ENCODE results near the gene MYH13. TPM values are rescaled to one million over a fixed set of nuclear protein-coding genes. Genes with fewer than 3 reads are reported as not detected.

The MYH13 gene
- polyA plus RNA-seq, 1 of the 3 experiments (the other 2 are of a cell fraction) = not detected

DNA sequence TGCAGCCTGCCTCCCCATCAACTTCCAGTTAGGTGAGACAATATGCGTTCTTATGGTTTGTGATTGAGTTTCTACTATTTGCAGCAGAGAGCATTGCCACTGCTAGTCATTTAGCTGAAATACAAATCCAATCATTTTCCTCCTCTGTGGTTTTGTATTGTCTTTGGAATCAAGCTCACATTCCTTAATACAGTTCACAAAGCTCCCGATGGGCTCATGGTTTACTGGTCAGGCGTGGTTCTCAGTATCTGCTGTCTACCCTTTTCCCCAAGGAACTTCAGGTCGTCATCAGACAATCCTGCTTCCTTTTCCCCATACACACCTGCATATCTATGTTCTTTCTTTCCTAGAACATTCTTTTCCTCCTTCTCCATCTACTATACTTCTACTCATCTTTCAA is 104.8 kb downstream of the MYH13 start:
- 3% methylated on average over 4 of the region's 4 CpGs for WGBS (ENCODE audit: low lambda C conversion rate)
- H3K27me3 ChIP-seq (ENCODE audit: insufficient read depth) = no peaks in the 10 kb centered on the region
- DNase-seq = no peak
- no peak overlapping the region for H2AFZ ChIP-seq (ENCODE audit: low read depth)
- H3K36me3 ChIP-seq (replicated peaks in 1 of 2; ENCODE audit: control insufficient read depth in 1 of 2, insufficient read depth in 2 of 2, low read length in 1 of 2) = no peaks in the 10 kb centered on the region
- no peaks in the 10 kb centered on the region for H3K79me2 ChIP-seq (ENCODE audit: insufficient read depth)
- ChIA-PET CTCF (interaction anchor here (1.0 to 1.2 kb wide), 2 partner anchors 16 to 39 kb away, joined by 3 read pairs; no protein-coding TSS in a partner anchor), POLR2A (no interaction called here)
- H4K20me1 ChIP-seq (ENCODE audit: insufficient read depth) = no peaks in the 10 kb centered on the region
- no peaks in the 10 kb centered on the region for H3K9me3 ChIP-seq
- TF ChIP-seq TEAD4 (IDR thresholded peaks at IDR 0.05; ENCODE audit: borderline replicate concordance, insufficient read depth) = no peak
- no peak overlapping the region for H3K4me3 ChIP-seq (ENCODE audit: low read depth in 2 of 2, low read length in 1 of 2)
- H3K4me1 ChIP-seq (ENCODE audit: control insufficient read depth in 1 of 2, insufficient read depth in 2 of 2, low read depth in 1 of 2, low read length in 1 of 2) = no peaks in the 10 kb centered on the region
- no peaks in the 10 kb centered on the region for H3F3A ChIP-seq (replicated peaks; ENCODE audit: insufficient read depth)
- H3K4me2 ChIP-seq = no peak overlapping the region
- no peak overlapping the region for H3K27ac ChIP-seq (ENCODE audit: low read depth in 2 of 2, low read length in 1 of 2)
- H3K9me2 ChIP-seq = no peaks in the 10 kb centered on the region
- no peak overlapping the region for H3K9ac ChIP-seq

DNA sequence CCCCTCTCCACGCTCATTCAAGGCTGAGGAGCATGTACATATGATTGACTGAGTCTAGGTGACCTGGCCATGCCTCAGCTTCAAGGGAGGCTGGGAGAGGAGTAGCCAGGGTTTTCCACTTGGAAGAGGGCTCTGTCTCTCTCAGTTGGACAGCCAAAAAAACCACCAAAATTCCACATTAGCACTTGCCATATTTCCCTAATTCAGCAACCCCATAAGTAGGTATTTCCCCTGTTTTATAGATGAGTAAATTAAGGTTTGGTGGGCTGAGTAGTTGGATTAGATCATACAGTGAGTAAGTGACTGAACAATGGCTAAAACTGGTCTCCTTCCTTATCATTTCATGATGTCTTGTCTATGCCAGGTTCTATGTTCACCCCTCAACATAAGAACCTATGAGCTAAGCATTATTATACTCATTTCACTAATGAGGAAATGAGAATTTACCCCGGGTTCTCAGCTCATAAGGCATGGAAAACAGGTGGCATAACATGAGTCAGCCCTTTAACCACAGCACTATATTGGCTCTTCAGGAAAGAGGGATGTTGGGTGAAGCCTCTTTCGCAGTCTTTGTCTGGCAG is 106.4 kb downstream of the MYH13 start:
- no peak for DNase-seq
- Histone ChIP-seq H3K4me1 (ENCODE audit: control insufficient read depth in 1 of 2, insufficient read depth in 2 of 2, low read depth in 1 of 2, low read length in 1 of 2) (no peaks in the 10 kb centered on the region), H3K4me2 (no peak overlapping the region), H4K20me1 (ENCODE audit: insufficient read depth) (no peaks in the 10 kb centered on the region), H3K9ac (no peak overlapping the region), H3K4me3 (ENCODE audit: low read depth in 2 of 2, low read length in 1 of 2) (no peak overlapping the region), H2AFZ (ENCODE audit: low read depth) (no peak overlapping the region), H3K9me3 (no peaks in the 10 kb centered on the region), H3K79me2 (ENCODE audit: insufficient read depth) (no peaks in the 10 kb centered on the region), H3K27me3 (ENCODE audit: insufficient read depth) (no peaks in the 10 kb centered on the region), H3K27ac (ENCODE audit: low read depth in 2 of 2, low read length in 1 of 2) (no peak overlapping the region), H3K9me2 (no peaks in the 10 kb centered on the region), H3K36me3 (replicated peaks in 1 of 2; ENCODE audit: control insufficient read depth in 1 of 2, insufficient read depth in 2 of 2, low read length in 1 of 2) (no peaks in the 10 kb centered on the region), H3F3A (replicated peaks; ENCODE audit: insufficient read depth) (no peaks in the 10 kb centered on the region)
- TF ChIP-seq EZH2phosphoT487 (IDR thresholded peaks at IDR 0.05; ENCODE audit: borderline replicate concordance, low read depth) (no peak), FOXM1 (IDR thresholded peaks at IDR 0.05; ENCODE audit: low read depth) (no peak), RFX5 (IDR thresholded peaks at IDR 0.05; ENCODE audit: low read length) (no peak), MEF2A (IDR thresholded peaks at IDR 0.05; ENCODE audit: borderline replicate concordance, low read depth) (no peak), TAF1 (IDR thresholded peaks at IDR 0.05; ENCODE audit: borderline replicate concordance, low read depth, low read length) (no peak), FOXJ3 (CRISPR knock-in tag; IDR thresholded peaks at IDR 0.05) (no peak), NFIC (IDR thresholded peaks at IDR 0.05; ENCODE audit: borderline replicate concordance) (no peak), TEAD4 (IDR thresholded peaks at IDR 0.05; ENCODE audit: borderline replicate concordance, insufficient read depth) (no peak), MXI1 (IDR thresholded peaks at IDR 0.05; ENCODE audit: low read depth, low read length) (no peak)
- TF ChIP-seq, protein P1, sequence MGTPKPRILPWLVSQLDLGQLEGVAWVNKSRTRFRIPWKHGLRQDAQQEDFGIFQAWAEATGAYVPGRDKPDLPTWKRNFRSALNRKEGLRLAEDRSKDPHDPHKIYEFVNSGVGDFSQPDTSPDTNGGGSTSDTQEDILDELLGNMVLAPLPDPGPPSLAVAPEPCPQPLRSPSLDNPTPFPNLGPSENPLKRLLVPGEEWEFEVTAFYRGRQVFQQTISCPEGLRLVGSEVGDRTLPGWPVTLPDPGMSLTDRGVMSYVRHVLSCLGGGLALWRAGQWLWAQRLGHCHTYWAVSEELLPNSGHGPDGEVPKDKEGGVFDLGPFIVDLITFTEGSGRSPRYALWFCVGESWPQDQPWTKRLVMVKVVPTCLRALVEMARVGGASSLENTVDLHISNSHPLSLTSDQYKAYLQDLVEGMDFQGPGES (IDR thresholded peaks at IDR 0.05; ENCODE audit: low read depth, low read length) = no peak
- TF ChIP-seq, protein P2, sequence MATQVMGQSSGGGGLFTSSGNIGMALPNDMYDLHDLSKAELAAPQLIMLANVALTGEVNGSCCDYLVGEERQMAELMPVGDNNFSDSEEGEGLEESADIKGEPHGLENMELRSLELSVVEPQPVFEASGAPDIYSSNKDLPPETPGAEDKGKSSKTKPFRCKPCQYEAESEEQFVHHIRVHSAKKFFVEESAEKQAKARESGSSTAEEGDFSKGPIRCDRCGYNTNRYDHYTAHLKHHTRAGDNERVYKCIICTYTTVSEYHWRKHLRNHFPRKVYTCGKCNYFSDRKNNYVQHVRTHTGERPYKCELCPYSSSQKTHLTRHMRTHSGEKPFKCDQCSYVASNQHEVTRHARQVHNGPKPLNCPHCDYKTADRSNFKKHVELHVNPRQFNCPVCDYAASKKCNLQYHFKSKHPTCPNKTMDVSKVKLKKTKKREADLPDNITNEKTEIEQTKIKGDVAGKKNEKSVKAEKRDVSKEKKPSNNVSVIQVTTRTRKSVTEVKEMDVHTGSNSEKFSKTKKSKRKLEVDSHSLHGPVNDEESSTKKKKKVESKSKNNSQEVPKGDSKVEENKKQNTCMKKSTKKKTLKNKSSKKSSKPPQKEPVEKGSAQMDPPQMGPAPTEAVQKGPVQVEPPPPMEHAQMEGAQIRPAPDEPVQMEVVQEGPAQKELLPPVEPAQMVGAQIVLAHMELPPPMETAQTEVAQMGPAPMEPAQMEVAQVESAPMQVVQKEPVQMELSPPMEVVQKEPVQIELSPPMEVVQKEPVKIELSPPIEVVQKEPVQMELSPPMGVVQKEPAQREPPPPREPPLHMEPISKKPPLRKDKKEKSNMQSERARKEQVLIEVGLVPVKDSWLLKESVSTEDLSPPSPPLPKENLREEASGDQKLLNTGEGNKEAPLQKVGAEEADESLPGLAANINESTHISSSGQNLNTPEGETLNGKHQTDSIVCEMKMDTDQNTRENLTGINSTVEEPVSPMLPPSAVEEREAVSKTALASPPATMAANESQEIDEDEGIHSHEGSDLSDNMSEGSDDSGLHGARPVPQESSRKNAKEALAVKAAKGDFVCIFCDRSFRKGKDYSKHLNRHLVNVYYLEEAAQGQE (IDR thresholded peaks at IDR 0.05; ENCODE audit: low read depth, low read length) = no peak
- POLR2A ChIA-PET = no interaction called here
- WGBS (ENCODE audit: low lambda C conversion rate) = 11% methylated on average over 3 of the region's 3 CpGs
- CTCF ChIA-PET = no interaction called here

Data from SK-N-SH (cell line).